Measurements from ENCODE around the gene FREM1. TPM values are rescaled to one million over a fixed set of nuclear protein-coding genes. Genes with fewer than 3 reads are reported as not detected.

Gene FREM1
- total RNA-seq, 1 donor from 2014 or later, result not detected

DNA sequence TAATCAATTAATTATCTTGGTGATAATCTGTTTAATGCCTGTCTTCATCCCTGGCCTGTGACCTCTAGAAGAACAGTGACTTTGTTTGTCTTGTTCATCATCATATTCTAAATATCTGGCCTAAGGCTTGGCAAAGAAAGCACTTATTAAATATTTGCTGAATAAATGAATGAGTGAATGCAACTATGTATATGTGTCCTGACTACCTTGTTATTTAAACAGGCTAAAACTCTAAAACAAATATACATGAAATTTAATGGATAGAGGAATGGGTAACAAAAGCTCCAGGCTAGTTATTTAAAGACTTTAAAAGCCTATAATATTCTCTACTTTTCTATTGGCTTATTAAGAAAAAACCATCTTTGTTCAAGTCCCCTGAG lies 96.0 kb downstream of the FREM1 start:
- TF ChIP-seq, protein P1, sequence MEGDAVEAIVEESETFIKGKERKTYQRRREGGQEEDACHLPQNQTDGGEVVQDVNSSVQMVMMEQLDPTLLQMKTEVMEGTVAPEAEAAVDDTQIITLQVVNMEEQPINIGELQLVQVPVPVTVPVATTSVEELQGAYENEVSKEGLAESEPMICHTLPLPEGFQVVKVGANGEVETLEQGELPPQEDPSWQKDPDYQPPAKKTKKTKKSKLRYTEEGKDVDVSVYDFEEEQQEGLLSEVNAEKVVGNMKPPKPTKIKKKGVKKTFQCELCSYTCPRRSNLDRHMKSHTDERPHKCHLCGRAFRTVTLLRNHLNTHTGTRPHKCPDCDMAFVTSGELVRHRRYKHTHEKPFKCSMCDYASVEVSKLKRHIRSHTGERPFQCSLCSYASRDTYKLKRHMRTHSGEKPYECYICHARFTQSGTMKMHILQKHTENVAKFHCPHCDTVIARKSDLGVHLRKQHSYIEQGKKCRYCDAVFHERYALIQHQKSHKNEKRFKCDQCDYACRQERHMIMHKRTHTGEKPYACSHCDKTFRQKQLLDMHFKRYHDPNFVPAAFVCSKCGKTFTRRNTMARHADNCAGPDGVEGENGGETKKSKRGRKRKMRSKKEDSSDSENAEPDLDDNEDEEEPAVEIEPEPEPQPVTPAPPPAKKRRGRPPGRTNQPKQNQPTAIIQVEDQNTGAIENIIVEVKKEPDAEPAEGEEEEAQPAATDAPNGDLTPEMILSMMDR (IDR thresholded peaks at IDR 0.05; ENCODE audit: insufficient read depth, low read length, severe bottlenecking), result no peak
- DNase-seq (ENCODE audit: low read depth), result no peak
- no peak for FAIRE-seq
- Histone ChIP-seq H3K4me3 (ENCODE audit: low read depth, low read length) (no peak overlapping the region), H3K36me3 (ENCODE audit: control insufficient read depth, insufficient read depth, low read length) (no peaks in the 10 kb centered on the region), H3K27me3 (ENCODE audit: control insufficient read depth, insufficient read depth, low read length) (no peaks in the 10 kb centered on the region)

DNA sequence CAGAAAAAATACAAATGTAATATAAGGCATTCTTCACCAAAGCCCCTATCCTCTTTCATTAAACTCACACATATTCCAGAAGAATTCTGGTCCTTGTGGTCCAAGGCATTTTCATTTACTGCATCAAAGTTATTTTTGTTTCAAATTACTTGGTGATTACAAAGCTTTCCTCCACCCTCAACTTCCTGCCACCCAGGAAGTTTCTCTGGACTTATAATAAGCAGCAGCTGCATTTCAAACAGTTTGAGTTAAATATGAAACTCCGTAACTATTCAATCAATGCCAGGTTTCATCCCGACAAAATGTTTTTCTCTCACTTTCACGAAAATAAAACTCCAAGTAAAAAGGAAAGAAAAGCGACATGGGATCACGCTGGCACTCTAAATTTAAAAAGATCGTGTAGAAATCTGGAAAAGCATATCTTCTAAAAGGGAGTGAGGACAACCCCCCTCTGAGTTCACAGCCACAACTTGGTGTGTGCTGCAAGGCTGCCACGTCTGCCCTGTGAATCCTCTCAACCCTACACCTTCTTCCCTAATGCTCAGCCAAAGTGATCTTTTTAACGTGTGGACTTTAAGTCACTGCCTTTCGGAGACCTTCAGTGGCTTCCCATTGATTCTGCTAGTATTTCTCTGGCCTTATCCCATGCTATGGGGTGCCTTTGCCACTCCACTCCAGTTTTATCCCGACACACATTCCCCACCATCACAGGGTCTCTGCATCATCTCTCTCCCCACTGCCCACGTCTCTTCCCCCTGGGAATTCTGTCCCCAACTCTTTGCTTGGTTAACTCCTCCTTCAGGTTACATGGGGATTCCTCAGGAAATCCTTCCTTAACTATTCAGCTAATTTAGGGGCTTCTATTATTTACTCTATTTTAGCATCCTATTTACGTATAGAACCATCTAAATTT lies 96.6 kb downstream of the FREM1 start:
- H3K27me3 ChIP-seq (ENCODE audit: control insufficient read depth, insufficient read depth, low read length), result no peaks in the 10 kb centered on the region
- TF ChIP-seq, protein P1 (IDR thresholded peaks at IDR 0.05; ENCODE audit: insufficient read depth, low read length, severe bottlenecking), result no peak
- H3K36me3 ChIP-seq (ENCODE audit: control insufficient read depth, insufficient read depth, low read length), result no peaks in the 10 kb centered on the region
- no peak for FAIRE-seq
- H3K4me3 ChIP-seq (ENCODE audit: low read depth, low read length), result no peak overlapping the region
- no peak for DNase-seq (ENCODE audit: low read depth)

DNA sequence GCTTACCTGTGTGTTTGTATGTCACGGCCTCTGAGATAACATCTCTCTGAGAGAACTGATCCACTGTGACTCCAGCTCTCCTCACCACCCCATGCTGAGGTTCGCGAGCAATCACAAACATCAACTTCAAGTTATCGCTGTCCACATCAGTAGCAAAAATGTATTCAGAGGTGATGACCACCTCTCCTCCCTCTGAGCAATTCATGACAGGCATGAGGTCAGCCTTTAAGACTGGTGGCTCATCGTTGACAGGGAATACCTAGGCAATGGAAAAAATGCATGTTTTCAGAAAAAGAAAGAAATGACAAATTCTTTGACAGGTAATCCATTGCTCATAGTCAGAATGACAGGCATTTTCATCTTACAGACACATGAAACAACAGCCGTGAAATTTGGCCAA lies 97.4 kb downstream of the FREM1 start:
- no peak for DNase-seq (ENCODE audit: low read depth)
- no peaks in the 10 kb centered on the region for H3K36me3 ChIP-seq (ENCODE audit: control insufficient read depth, insufficient read depth, low read length)
- no peak overlapping the region for H3K4me3 ChIP-seq (ENCODE audit: low read depth, low read length)
- H3K27me3 ChIP-seq (ENCODE audit: control insufficient read depth, insufficient read depth, low read length), result no peaks in the 10 kb centered on the region
- no peak for FAIRE-seq
- TF ChIP-seq, protein P1 (IDR thresholded peaks at IDR 0.05; ENCODE audit: insufficient read depth, low read length, severe bottlenecking), result no peak

DNA sequence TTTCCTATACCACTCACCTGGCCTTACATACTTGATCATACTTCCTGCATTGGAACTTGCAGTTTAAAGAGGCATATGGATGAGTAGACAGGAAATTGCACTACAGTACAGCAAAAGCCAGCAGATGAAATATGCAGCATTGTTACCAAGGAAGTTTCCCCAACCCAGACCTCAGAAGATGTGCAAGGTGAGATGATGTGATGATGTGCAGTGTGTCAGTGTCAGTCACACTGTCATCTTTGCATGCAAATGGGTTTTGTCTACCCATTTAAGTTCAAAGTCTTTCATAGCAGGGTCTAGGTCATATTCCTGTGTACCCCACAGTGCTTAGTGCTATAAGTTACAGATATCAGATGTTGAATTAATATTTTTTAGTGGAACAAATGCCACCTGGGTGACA lies 98.4 kb downstream of the FREM1 start:
- no peaks in the 10 kb centered on the region for H3K36me3 ChIP-seq (ENCODE audit: control insufficient read depth, insufficient read depth, low read length)
- H3K27me3 ChIP-seq (ENCODE audit: control insufficient read depth, insufficient read depth, low read length), result no peaks in the 10 kb centered on the region
- no peak for FAIRE-seq
- H3K4me3 ChIP-seq (ENCODE audit: low read depth, low read length), result no peak overlapping the region
- DNase-seq (ENCODE audit: low read depth), result peak; percentile 19
- TF ChIP-seq, protein P1 (IDR thresholded peaks at IDR 0.05; ENCODE audit: insufficient read depth, low read length, severe bottlenecking), result no peak

DNA sequence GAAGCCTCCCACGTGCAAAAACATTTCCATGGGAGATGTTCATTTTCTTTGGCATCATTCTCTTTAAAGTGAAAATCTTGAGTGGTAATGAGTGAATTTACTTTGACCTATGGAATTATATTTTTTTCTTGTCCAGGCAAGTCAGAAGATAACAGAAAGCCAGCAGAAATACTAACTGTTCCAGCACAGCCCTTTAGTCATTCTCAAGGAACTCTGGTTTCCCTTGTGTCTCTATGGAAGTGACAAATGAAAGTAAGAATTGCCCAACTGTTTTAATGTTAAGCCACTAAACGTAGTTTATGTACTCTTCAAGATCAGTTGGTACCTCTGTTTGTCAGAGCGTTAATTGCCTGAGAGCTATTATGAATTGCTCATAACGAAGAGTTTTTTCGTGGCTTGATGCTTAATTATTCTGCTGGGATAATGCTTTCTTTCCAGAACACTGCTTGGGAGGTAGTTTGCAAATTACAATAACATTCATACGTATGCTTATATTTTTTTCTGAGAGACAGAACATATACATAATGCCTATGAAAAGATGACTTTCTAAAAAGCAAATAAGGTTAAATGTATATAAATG lies 103.2 kb downstream of the FREM1 start:
- H3K36me3 ChIP-seq (ENCODE audit: control insufficient read depth, insufficient read depth, low read length), result no peaks in the 10 kb centered on the region
- TF ChIP-seq, protein P1 (IDR thresholded peaks at IDR 0.05; ENCODE audit: insufficient read depth, low read length, severe bottlenecking), result no peak
- FAIRE-seq (no peak), DNase-seq (ENCODE audit: low read depth) (peak; percentile 80)
- no peak overlapping the region for H3K4me3 ChIP-seq (ENCODE audit: low read depth, low read length)
- no peaks in the 10 kb centered on the region for H3K27me3 ChIP-seq (ENCODE audit: control insufficient read depth, insufficient read depth, low read length)
